CD14-positive monocyte (primary cell): ENCODE measurements around the gene C5. TPM values are rescaled to one million over a fixed set of nuclear protein-coding genes. Genes with fewer than 3 reads are reported as not detected.
A peak's percentile ranks its signal among the peaks of the same experiment; 100 is the strongest.

ENCODE experiments used
- DNase-seq, 3 donors: peaks; one replicate each; pipeline ENCODE4 v3.0.0-alpha.2; 2011 to 2022
- H2AFZ ChIP-seq: 2 replicates; pipeline ENCODE4 v1.6.0; 2012; ENCODE audit warnings: mild to moderate bottlenecking, low read depth, low read length, inconsistent platforms; ENCODE audit not compliant: insufficient read depth, poor library complexity, severe bottlenecking
- H3K27ac ChIP-seq, 2 donors: 1 replicate in 1 of 2; 2 replicates in 1 of 2; pipeline ENCODE4 v1.5.1; 2012 to 2013; ENCODE audit warnings: low read length in 2 of 2, control low read depth in 1 of 2, inconsistent platforms in 1 of 2, low read depth in 1 of 2, mild to moderate bottlenecking in 1 of 2
- H3K27me3 ChIP-seq, 2 donors: one replicate each; pipeline versions ENCODE4 v1.6.0 to v1.6.1; 2011 to 2013; ENCODE audit warnings: low read length in 2 of 2; ENCODE audit not compliant: control insufficient read depth in 2 of 2, insufficient read depth in 2 of 2
- H3K36me3 ChIP-seq, 2 donors: replicated peaks in 1 of 2; 1 replicate in 1 of 2; 2 replicates in 1 of 2; pipeline versions ENCODE4 v1.5.1 to v1.6.1; 2012 to 2013; ENCODE audit warnings: low read length in 2 of 2, control low read depth in 1 of 2, inconsistent platforms in 1 of 2, mild to moderate bottlenecking in 1 of 2; ENCODE audit not compliant: insufficient read depth in 2 of 2, control insufficient read depth in 1 of 2
- H3K4me1 ChIP-seq, 2 donors: 1 replicate in 1 of 2; 2 replicates in 1 of 2; pipeline versions ENCODE4 v1.5.1 to v1.6.1; 2012 to 2013; ENCODE audit warnings: low read length in 2 of 2, control low read depth in 1 of 2, inconsistent platforms in 1 of 2, mild to moderate bottlenecking in 1 of 2, moderate library complexity in 1 of 2; ENCODE audit not compliant: insufficient read depth in 2 of 2, control insufficient read depth in 1 of 2
- H3K4me2 ChIP-seq: replicated peaks from 2 replicates; pipeline ENCODE3; 2012; ENCODE audit warnings: low read length, moderate library complexity, mild to moderate bottlenecking; ENCODE audit not compliant: poor library complexity, severe bottlenecking; ENCODE audit errors: extremely low read depth
- H3K4me3 ChIP-seq, 3 experiments: fragments of 200-600 bp in 1 of 3; sonication (generic) in 1 of 3; replicated peaks in 1 of 3; 1 replicate in 2 of 3; 2 replicates in 1 of 3; pipeline ENCODE4 v1.5.1; 2011 to 2013; ENCODE audit warnings: low read length in 3 of 3, mild to moderate bottlenecking in 3 of 3, control low read depth in 2 of 3, low read depth in 2 of 3, inconsistent platforms in 1 of 3, moderate library complexity in 1 of 3
- H3K79me2 ChIP-seq: 2 replicates; pipeline ENCODE4 v1.6.0; 2012; ENCODE audit warnings: mild to moderate bottlenecking, control low read depth, inconsistent platforms, low read length, moderate library complexity; ENCODE audit not compliant: insufficient read depth
- H3K9ac ChIP-seq: 2 replicates; pipeline ENCODE4 v1.6.0; 2017; ENCODE audit warnings: low read length, mild to moderate bottlenecking; ENCODE audit not compliant: insufficient read depth, poor library complexity, severe bottlenecking
- H3K9me3 ChIP-seq, 2 donors: replicated peaks in 1 of 2; 1 replicate in 1 of 2; 2 replicates in 1 of 2; pipeline versions ENCODE4 v1.5.1 to v1.6.1; 2012 to 2013; ENCODE audit warnings: low read length in 2 of 2, control low read depth in 1 of 2; ENCODE audit not compliant: control insufficient read depth in 1 of 2, insufficient read depth in 1 of 2
- H4K20me1 ChIP-seq: 2 replicates; pipeline ENCODE4 v1.6.0; 2012; ENCODE audit warnings: mild to moderate bottlenecking, low read length, control low read depth, moderate library complexity; ENCODE audit not compliant: insufficient read depth
- H3K27ac Mint-ChIP-seq, 7 donors: one replicate each; pipeline ENCODE4 v1.8.0; 2020; ENCODE audit warnings: mild to moderate bottlenecking in 7 of 7, mixed read lengths in 7 of 7, moderate library complexity in 6 of 7, inconsistent platforms in 2 of 7
- H3K27me3 Mint-ChIP-seq, 3 donors: one replicate each; pipeline ENCODE4 v1.8.0; 2021 to 2022; ENCODE audit warnings: low read depth in 3 of 3, mild to moderate bottlenecking in 3 of 3, mixed read lengths in 3 of 3, moderate library complexity in 3 of 3, inconsistent platforms in 1 of 3
- H3K36me3 Mint-ChIP-seq, 2 donors: one replicate each; pipeline ENCODE4 v1.8.0; 2020; ENCODE audit warnings: mixed read lengths in 2 of 2, inconsistent platforms in 1 of 2, mild to moderate bottlenecking in 1 of 2
- H3K4me1 Mint-ChIP-seq: one replicate; pipeline ENCODE4 v1.8.0; 2020; ENCODE audit warnings: mild to moderate bottlenecking, mixed read lengths
- H3K4me3 Mint-ChIP-seq, 2 donors: one replicate each; pipeline ENCODE4 v1.8.0; 2020; ENCODE audit warnings: mild to moderate bottlenecking in 2 of 2, mixed read lengths in 2 of 2, moderate library complexity in 1 of 2
- H3K9me3 Mint-ChIP-seq, 7 donors: one replicate each; pipeline ENCODE4 v1.8.0; 2020 to 2022; ENCODE audit warnings: mixed read lengths in 7 of 7, mild to moderate bottlenecking in 6 of 7, moderate library complexity in 6 of 7, inconsistent platforms in 2 of 7
- WGBS: methylation state at CpG from one replicate; pipeline ENCODE4 v1.1.5; 2013; ENCODE audit warnings: missing lambda C conversion rate; ENCODE audit not compliant: insufficient coverage; 5-methylcytosine and 5-hydroxymethylcytosine counted together
- intact Hi-C, 2 donors: fragments of 100-400 bp; cut with micrococcal nuclease; formaldehyde crosslinking; loops; one replicate each; pipeline versions ENCODE4 v1.15.0 to v1.15.1; 2023
- polyA plus RNA-seq, 3 donors: library from polyadenylated mRNA; depleted of rRNA in 1 of 3; unstranded in 2 of 3; stranded (reverse) in 1 of 3; fragments of 300-500 nt in 2 of 3; fragments of >200 nt in 1 of 3; fragmentation: Illumina TruSeq in 2 of 3; gene quantifications; 1 replicate in 2 of 3; 2 replicates in 1 of 3; pipeline ENCODE4 v1.2.3, GENCODE V29; 2012 to 2021
- TF ChIP-seq, protein P1 (sequence below): fragments of 200-600 bp; IDR thresholded peaks from one replicate; pipeline ENCODE4 v1.8.0; 2022; ENCODE audit warnings: antibody characterized with exemption, mild to moderate bottlenecking

The C5 gene
- polyA plus RNA-seq, 3 donors = 0.66 to 3.5 (median 1.2) TPM

DNA sequence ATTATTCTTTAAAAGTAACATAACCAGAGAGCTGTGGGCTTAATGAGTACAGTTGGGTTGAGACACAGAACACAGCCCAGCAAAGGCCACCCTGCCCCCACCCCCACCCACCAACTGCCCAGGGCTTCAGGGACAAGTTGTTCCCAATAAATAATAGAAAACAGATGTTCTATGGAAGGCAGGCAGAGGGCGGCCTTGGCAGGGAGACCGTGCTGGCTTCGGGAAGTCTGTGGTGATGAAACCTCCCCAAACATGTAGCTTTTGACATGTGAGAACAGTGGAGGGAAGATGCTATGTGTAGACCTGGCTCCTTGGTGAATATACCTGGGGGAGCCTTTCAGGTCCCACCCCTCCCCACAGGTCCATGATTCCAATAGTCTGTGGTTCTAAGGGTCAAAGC, 133.5 kb downstream of the C5 start:
- Mint-ChIP-seq H3K27ac (peak overlapping the region in 1 of 7 donors; percentile 42), H3K27me3 (no peaks in the 10 kb centered on the region), H3K4me3 (no peak overlapping the region), H3K4me1 (peaks cover 5% of the 10 kb centered on the region), H3K36me3 (peaks cover 7 to 27% of the 10 kb centered on the region in 2 donors), H3K9me3 (peaks cover 0 to 6% (median 2%) of the 10 kb centered on the region in 7 donors)
- Histone ChIP-seq H2AFZ (no peak overlapping the region), H3K27me3 (no peaks in the 10 kb centered on the region), H3K4me1 (no peaks in the 10 kb centered on the region), H3K79me2 (no peaks in the 10 kb centered on the region), H3K4me2 (no peak overlapping the region), H3K9me3 (no peaks in the 10 kb centered on the region), H3K9ac (no peak overlapping the region), H3K36me3 (no peaks in the 10 kb centered on the region), H3K4me3 (no peak overlapping the region), H3K27ac (no peak overlapping the region), H4K20me1 (no peaks in the 10 kb centered on the region)
- peak in 1 of 3 donors; percentile 48 for DNase-seq
- intact Hi-C loops = no loop called here
- TF ChIP-seq, protein P1, sequence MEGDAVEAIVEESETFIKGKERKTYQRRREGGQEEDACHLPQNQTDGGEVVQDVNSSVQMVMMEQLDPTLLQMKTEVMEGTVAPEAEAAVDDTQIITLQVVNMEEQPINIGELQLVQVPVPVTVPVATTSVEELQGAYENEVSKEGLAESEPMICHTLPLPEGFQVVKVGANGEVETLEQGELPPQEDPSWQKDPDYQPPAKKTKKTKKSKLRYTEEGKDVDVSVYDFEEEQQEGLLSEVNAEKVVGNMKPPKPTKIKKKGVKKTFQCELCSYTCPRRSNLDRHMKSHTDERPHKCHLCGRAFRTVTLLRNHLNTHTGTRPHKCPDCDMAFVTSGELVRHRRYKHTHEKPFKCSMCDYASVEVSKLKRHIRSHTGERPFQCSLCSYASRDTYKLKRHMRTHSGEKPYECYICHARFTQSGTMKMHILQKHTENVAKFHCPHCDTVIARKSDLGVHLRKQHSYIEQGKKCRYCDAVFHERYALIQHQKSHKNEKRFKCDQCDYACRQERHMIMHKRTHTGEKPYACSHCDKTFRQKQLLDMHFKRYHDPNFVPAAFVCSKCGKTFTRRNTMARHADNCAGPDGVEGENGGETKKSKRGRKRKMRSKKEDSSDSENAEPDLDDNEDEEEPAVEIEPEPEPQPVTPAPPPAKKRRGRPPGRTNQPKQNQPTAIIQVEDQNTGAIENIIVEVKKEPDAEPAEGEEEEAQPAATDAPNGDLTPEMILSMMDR = no peak
- no CpG with 5 or more reads among the region's 3 CpGs for WGBS

DNA sequence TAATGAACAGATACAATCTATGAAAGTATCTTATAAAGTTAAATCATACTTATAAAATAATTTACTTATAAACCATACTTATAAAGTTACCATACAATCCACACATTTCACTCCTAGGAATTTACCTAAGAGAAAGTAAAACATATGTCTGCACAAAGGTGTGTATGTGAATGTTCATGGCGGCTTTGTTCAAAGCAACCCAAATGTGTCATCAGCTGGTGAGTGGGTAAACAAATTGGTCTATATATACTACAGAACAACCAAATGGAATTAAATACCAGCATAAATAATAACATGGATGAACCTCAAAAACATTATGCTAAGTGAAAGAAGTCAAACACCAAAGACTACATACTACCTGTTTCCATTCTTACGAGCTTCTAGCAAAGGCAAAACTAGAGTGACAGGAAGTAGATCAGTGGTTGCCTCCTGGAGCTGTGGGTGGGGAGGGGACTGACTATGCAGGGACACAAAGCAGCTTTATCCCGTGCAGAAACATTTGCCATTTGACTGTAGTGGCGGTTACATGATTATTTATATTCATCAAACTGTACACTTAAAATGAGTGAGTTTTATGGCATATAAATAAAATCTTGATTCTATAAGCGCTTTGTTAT, 134.1 kb downstream of the C5 start:
- no CpG with 5 or more reads among the region's 5 CpGs for WGBS
- intact Hi-C loops = no loop called here
- no peaks in the 10 kb centered on the region for H3K79me2 ChIP-seq

More for the DNA sequence above, 134.1 kb downstream of the C5 start:
- Mint-ChIP-seq H3K4me1 (peaks cover 5% of the 10 kb centered on the region), H3K27me3 (no peaks in the 10 kb centered on the region), H3K36me3 (peaks cover 10 to 31% of the 10 kb centered on the region in 2 donors), H3K27ac (no peak overlapping the region), H3K4me3 (no peak overlapping the region), H3K9me3 (peaks cover 0 to 6% (median 2%) of the 10 kb centered on the region in 7 donors)
- H3K4me1 ChIP-seq = no peaks in the 10 kb centered on the region
- no peak for DNase-seq
- H3K27ac ChIP-seq = no peak overlapping the region
- H3K27me3 ChIP-seq = no peaks in the 10 kb centered on the region
- H3K36me3 ChIP-seq = no peaks in the 10 kb centered on the region
- TF ChIP-seq, protein P1 = no peak
- H2AFZ ChIP-seq = no peak overlapping the region
- H3K4me3 ChIP-seq = no peak overlapping the region
- H3K4me2 ChIP-seq = no peak overlapping the region
- H3K9me3 ChIP-seq = no peaks in the 10 kb centered on the region
- no peaks in the 10 kb centered on the region for H4K20me1 ChIP-seq
- H3K9ac ChIP-seq = no peak overlapping the region
